GM18867 (cell line): ENCODE results near the gene CD248.

ENCODE experiments used
- ATAC-seq: cut with Tn5 transposase; IDR thresholded peaks from one replicate; pipeline ENCODE4 v1.9.1; 2021; ENCODE audit warnings: mild to moderate bottlenecking, moderate library complexity; ENCODE audit not compliant: unreplicated experiment

CD248 gene

GRCh38 chr11:66340596-66341501 is 24.0 kb upstream of the CD248 start:
- ATAC-seq = no peak

GRCh38 chr11:66339686-66340483 is 23.0 kb upstream of the CD248 start:
- no peak for ATAC-seq

- ATAC-seq = no peak
These were observed 22.4 kb upstream of the CD248 start for GRCh38 chr11:66339162-66339675.

- ATAC-seq = no peak
These were observed 21.7 kb upstream of the CD248 start for GRCh38 chr11:66338276-66339161.

- ATAC-seq = no peak
These were observed 20.5 kb upstream of the CD248 start for GRCh38 chr11:66337103-66337899.

- peak; percentile 51 for ATAC-seq
These were observed 19.6 kb upstream of the CD248 start, which contains the start of gene RIN1 for GRCh38 chr11:66336234-66337102. Gene RIN1 (minus strand): TSS chr11:66336434. CDS start chr11:66336402, 32 bp downstream.

GRCh38 chr11:66335531-66336233 is 18.8 kb upstream of the CD248 start:
- no peak for ATAC-seq

GRCh38 chr11:66334605-66335442 is 18.0 kb upstream of the CD248 start:
- ATAC-seq = no peak

- ATAC-seq = no peak
These were observed 17.2 kb upstream of the CD248 start for GRCh38 chr11:66333896-66334604.

GRCh38 chr11:66333220-66333877 is 16.5 kb upstream of the CD248 start:
- ATAC-seq = no peak

- no peak for ATAC-seq
These were observed 15.8 kb upstream of the CD248 start for GRCh38 chr11:66332371-66333219.

- ATAC-seq = no peak
These were observed 14.9 kb upstream of the CD248 start for GRCh38 chr11:66331542-66332370.

- ATAC-seq = no peak
These were observed 14.1 kb upstream of the CD248 start for GRCh38 chr11:66330931-66331330.

GRCh38 chr11:66329165-66329673 is 12.4 kb upstream of the CD248 start:
- ATAC-seq = no peak
